Rectal smooth muscle tissue (tissue), 1 donor: ENCODE data around the gene NBEA.

ENCODE experiments used
- H3K27ac ChIP-seq: one replicate; pipeline ENCODE4 v1.7.0; 2013; ENCODE audit warnings: low read depth, low read length, inconsistent platforms
- H3K27me3 ChIP-seq: one replicate; pipeline ENCODE4 v1.7.0; 2013; ENCODE audit warnings: low read length; ENCODE audit not compliant: control insufficient read depth, insufficient read depth
- H3K36me3 ChIP-seq: one replicate; pipeline ENCODE4 v1.7.0; 2013; ENCODE audit warnings: low read length; ENCODE audit not compliant: control insufficient read depth, insufficient read depth
- H3K4me1 ChIP-seq: one replicate; pipeline ENCODE4 v1.7.0; 2013; ENCODE audit warnings: low read length; ENCODE audit not compliant: control insufficient read depth, insufficient read depth
- H3K4me3 ChIP-seq: one replicate; pipeline ENCODE4 v1.7.0; 2013; ENCODE audit warnings: low read length
- H3K9ac ChIP-seq: one replicate; pipeline ENCODE4 v1.7.0; 2013; ENCODE audit warnings: low read length

The NBEA gene

DNA sequence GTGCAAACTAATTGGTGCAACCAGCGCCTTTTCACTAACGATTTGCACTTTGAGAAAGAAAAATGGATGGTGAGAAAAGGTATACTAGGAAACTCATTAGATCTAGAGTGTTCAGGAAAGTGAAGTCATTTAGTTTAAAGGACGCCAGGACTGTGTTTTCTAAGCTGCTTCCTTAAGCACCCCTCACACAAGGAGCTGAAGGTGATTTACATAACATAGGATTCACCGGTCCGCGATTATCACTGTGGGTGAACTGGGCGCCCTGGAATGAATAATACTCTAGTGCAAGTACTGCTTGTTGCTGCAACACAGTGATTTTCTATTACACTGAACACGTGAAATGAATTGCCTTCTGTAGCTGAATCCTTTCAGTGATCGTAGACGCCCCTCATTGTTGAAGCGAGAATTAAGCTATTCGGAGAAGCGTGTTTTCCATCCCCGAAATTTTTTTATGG lies 537.0 kb downstream of the NBEA start:
- H3K27me3 ChIP-seq: no peaks in the 10 kb centered on the region

DNA sequence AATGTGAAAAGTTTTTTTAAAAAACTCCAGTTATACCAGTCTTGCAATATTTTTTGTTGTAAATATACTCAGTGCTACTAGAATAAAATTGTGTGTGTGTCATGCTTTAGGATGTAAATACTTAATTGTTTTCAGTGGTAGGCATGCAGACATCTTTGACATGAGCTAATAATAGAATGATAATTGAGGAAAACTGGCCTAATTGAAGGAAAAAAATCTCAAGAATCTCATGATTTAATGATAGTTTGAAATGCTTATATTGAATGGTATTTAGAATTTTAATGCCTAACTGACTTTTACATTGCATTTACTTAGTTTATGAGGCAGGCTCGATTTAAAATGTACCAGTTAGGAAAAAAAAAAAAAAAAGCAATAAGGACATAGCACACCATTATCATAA lies 537.6 kb downstream of the NBEA start:
- no peak overlapping the region for H3K9ac ChIP-seq
- H3K4me3 ChIP-seq: no peak overlapping the region
- no peak overlapping the region for H3K27ac ChIP-seq
- H3K36me3 ChIP-seq: no peaks in the 10 kb centered on the region
- no peaks in the 10 kb centered on the region for H3K4me1 ChIP-seq
- H3K27me3 ChIP-seq: no peaks in the 10 kb centered on the region

More for the DNA sequence above, 537.0 kb downstream of the NBEA start:
- H3K9ac ChIP-seq: no peak overlapping the region
- H3K36me3 ChIP-seq: no peaks in the 10 kb centered on the region
- no peaks in the 10 kb centered on the region for H3K4me1 ChIP-seq
- H3K4me3 ChIP-seq: no peak overlapping the region
- H3K27ac ChIP-seq: peak overlapping the region; percentile 8

DNA sequence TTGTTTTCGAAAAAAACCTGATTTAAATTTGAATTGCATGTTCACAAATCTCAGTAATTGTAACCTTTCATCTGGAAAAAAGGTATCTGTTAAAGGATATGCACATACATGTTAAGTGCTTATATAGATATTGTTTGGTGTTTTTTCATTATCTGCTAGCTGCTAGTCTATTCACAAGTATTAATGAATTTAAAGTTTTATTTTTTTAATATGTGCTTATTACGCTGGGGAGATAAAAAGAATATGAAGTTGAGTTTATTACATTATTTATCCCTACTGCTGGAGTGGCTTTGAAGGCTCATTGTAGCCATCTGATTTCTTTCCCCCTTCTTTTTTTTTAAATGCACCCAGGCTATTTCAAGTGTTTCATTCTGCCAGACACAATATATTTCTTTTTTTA lies 538.3 kb downstream of the NBEA start:
- no peak overlapping the region for H3K9ac ChIP-seq
- H3K4me1 ChIP-seq: no peaks in the 10 kb centered on the region
- no peak overlapping the region for H3K27ac ChIP-seq
- no peak overlapping the region for H3K4me3 ChIP-seq
- no peaks in the 10 kb centered on the region for H3K27me3 ChIP-seq
- H3K36me3 ChIP-seq: no peaks in the 10 kb centered on the region

DNA sequence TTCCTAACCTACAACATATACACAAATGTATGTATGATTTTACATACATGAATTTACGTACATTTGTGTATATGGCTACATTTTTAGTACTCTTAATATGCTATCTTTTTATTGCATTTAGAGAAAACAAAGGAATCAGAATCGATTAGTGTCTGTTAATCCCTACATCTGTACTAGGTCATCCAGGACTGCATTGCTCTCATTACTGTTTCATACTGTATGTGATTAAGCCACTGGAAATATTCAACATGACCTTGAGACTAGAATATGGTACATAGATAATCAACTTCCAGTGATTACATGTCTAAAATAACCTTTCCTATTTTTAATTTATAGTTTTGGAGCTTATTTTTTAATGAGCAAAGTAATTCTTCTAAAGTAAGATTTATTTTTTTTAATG lies 539.7 kb downstream of the NBEA start:
- Histone ChIP-seq H3K36me3 (no peaks in the 10 kb centered on the region), H3K27ac (no peak overlapping the region), H3K27me3 (no peaks in the 10 kb centered on the region), H3K4me1 (no peaks in the 10 kb centered on the region), H3K4me3 (no peak overlapping the region), H3K9ac (no peak overlapping the region)

DNA sequence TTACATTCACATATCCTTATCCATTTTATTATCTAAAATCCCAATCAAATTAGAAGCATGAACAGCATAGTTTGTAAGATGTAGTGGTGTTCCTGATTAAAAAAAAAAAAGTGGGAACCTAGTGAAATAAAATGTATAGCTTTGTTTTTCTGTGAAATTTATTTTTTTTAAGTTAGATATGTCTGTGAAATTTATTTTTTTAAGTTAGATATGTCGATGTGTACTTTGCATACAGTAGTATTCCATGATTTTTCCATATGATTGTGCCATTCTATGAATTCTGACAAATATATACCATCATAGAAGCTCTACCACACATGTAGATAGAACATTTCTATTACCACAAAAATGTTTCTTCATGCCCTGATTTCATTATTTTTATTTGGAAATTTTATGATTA lies 540.5 kb downstream of the NBEA start:
- no peaks in the 10 kb centered on the region for H3K27me3 ChIP-seq
- H3K9ac ChIP-seq: no peak overlapping the region
- H3K27ac ChIP-seq: no peak overlapping the region
- H3K4me3 ChIP-seq: no peak overlapping the region
- no peaks in the 10 kb centered on the region for H3K36me3 ChIP-seq
- no peaks in the 10 kb centered on the region for H3K4me1 ChIP-seq

DNA sequence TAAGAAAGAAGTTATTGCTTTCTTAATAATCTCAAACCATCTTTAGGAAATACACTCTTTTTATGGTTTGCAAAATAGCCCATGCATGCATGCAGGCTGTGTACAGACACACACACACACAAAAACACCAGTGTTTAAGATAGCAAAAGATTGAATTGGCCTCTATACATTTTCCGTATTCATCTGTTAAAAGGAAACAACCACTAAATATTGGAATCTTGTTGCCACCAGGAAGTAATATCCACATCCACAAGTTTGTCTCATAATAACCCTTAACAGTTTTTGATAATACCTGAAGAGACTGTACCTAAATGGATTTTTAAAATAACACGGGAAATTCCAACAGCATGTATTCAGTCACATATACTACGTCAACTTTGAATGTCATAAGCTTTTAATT lies 541.7 kb downstream of the NBEA start:
- Histone ChIP-seq H3K4me3 (no peak overlapping the region), H3K27me3 (no peaks in the 10 kb centered on the region), H3K9ac (no peak overlapping the region), H3K27ac (no peak overlapping the region), H3K4me1 (no peaks in the 10 kb centered on the region), H3K36me3 (no peaks in the 10 kb centered on the region)

DNA sequence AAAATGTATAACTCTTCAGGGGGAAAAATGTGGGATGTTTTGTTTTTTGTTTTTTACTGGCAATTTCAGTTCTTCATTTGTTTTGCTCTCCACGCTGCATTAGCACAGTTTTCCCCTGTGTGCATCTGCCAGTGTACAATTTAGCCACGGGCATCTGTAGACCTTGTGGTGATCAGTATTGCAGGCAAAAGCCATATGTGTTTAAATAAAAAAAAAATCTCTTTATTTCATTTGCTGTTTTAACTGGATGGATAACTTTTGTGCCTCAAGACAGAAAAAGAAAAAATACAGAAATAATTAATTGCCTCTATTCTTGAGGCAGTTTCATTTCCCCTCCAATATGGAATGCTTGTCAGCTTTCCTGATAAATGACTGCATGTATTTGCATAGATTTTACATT lies 542.3 kb downstream of the NBEA start:
- Histone ChIP-seq H3K9ac (no peak overlapping the region), H3K36me3 (no peaks in the 10 kb centered on the region), H3K4me3 (no peak overlapping the region), H3K4me1 (no peaks in the 10 kb centered on the region), H3K27ac (no peak overlapping the region), H3K27me3 (no peaks in the 10 kb centered on the region)

DNA sequence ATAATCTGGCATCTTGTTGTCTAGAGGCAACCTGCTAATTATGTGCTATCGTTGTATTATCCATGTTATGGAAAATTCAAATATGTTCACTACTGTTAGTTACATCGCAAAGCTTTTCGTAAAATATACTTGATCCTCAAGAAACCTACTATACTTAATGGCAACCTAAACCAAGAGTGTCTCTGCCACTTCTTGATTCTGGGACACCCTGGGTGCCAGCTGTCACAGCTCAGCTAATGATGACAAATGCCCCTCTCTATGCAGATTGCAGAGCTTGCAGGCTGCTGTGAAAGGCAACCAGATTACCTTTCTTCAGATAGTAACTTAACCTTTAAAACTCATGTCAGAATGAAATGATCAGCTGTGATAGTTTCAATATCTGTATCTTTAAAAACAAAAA lies 543.4 kb downstream of the NBEA start:
- no peaks in the 10 kb centered on the region for H3K4me1 ChIP-seq
- no peak overlapping the region for H3K9ac ChIP-seq
- H3K27me3 ChIP-seq: no peaks in the 10 kb centered on the region
- H3K4me3 ChIP-seq: no peak overlapping the region
- no peak overlapping the region for H3K27ac ChIP-seq
- H3K36me3 ChIP-seq: no peaks in the 10 kb centered on the region

DNA sequence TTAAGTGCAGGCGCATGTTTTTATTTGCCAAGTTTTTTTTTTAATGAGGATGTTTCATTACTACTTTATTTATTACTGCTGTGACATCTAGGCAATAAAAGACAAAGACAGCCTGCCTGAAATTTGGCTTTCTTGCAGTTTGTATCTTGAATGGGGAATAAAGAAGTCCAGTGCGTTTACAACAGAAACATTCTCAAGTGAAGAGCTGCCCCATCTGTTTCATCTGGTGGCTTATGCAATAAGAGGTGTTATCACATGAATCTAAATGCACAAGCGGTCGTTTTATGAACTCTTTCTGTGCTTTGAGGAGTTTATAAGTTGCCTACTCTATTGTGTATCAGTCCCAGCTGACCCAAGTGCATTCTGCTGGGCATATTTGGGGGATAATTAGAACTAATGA lies 547.0 kb downstream of the NBEA start:
- Histone ChIP-seq H3K9ac (no peak overlapping the region), H3K4me1 (no peaks in the 10 kb centered on the region), H3K27ac (no peak overlapping the region), H3K4me3 (no peak overlapping the region), H3K27me3 (no peaks in the 10 kb centered on the region), H3K36me3 (no peaks in the 10 kb centered on the region)

DNA sequence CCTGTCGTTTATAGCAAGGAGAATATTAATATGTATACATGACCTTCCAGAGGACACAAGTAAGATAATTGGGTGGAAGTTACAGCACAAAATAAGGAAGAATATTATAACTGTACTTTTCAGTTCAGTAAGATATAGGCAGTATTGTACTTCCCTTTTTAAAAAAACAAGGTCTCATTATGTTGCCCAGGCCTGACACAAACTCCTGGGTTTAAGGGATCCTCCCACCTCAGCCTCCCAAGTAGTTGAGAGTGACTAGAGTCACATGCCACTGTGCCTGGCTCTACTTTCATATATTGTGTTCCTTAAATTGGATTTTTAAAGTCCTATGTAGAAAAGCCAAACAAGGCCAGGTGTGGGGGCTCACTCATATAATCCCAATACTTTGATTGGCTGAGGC lies 553.9 kb downstream of the NBEA start:
- H3K4me3 ChIP-seq: no peak overlapping the region
- no peaks in the 10 kb centered on the region for H3K27me3 ChIP-seq
- H3K36me3 ChIP-seq: no peaks in the 10 kb centered on the region

DNA sequence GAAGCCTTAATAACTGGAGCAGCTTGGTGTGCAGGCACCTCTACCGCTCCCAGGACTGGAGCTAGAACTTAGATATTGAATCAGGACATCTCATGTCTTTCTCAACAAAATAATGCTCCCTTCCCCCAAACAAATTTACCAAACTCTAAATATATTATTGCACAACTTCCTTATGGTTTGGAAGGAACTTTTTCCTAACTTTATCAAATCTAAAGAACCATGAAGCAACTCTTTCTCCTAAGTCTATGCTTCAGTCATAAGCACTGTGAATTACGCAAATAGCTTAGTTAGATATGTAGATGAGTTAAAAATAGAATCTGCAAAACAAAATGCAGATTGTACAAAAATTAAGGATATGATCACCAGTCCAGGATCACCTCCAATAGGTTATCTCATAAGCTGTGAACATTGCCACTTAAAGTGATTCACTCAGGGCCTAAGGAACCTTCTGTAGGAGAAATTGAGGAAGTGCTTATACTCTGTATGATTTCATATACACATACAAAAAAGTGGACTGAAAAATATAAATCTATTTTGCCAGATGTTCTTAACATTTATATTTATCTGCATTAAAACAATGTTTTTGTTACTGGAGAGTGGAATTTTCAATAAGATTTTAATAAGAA lies 554.8 kb downstream of the NBEA start:
- Histone ChIP-seq H3K36me3 (no peaks in the 10 kb centered on the region), H3K4me3 (no peak overlapping the region), H3K9ac (no peak overlapping the region), H3K4me1 (no peaks in the 10 kb centered on the region), H3K27me3 (no peaks in the 10 kb centered on the region), H3K27ac (no peak overlapping the region)

More for the DNA sequence above, 553.9 kb downstream of the NBEA start:
- no peak overlapping the region for H3K27ac ChIP-seq
- H3K9ac ChIP-seq: no peak overlapping the region
- H3K4me1 ChIP-seq: no peaks in the 10 kb centered on the region

DNA sequence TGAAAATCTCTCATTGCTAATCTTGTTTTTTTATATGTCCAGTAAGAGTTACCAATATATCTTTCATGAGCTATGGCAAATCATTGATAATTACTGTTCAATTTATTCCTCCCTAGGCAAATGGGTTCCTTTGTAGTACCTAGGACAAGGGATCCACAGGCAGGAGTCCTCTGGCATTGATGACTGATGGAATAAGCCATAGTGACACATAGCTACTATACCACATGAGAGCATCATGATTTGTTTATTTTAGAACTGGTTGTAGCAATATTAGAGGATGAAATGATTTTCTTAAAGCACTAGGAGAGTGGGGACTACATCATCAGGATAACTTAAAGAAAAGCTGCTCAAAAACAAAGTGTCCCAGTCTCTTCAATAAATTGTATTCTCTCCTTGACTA lies 556.2 kb downstream of the NBEA start:
- Histone ChIP-seq H3K4me3 (no peak overlapping the region), H3K27me3 (no peaks in the 10 kb centered on the region), H3K27ac (no peak overlapping the region), H3K36me3 (no peaks in the 10 kb centered on the region), H3K4me1 (no peaks in the 10 kb centered on the region), H3K9ac (no peak overlapping the region)

DNA sequence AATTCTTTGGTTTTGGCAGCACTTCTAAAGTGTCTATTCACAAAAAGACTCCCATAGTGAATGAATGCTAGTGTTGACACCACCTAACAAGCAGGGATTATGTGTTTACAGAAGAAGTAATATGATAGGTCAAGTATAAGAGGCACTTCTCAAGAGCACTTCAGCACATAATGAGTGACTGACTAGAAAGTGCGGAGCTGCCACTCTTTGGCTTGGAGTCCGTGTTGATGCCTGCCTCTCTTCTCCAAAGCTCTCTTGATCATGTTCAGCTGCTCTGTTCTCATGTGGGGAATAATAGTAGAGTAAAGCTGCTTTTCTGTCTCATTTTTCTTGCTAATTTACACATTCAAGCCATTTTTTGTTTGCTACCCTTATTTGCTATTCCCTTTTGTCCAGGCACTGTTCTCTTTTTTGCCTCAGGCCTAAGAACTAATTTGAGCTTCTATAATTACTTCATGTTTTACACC lies 557.2 kb downstream of the NBEA start:
- Histone ChIP-seq H3K9ac (no peak overlapping the region), H3K4me3 (no peak overlapping the region), H3K27ac (no peak overlapping the region), H3K27me3 (no peaks in the 10 kb centered on the region), H3K4me1 (no peaks in the 10 kb centered on the region), H3K36me3 (no peaks in the 10 kb centered on the region)
